Measurements from ENCODE around the gene NEURL1. TPM values are rescaled to one million over a fixed set of nuclear protein-coding genes. Genes with fewer than 3 reads are reported as not detected.

The NEURL1 gene, protein sequence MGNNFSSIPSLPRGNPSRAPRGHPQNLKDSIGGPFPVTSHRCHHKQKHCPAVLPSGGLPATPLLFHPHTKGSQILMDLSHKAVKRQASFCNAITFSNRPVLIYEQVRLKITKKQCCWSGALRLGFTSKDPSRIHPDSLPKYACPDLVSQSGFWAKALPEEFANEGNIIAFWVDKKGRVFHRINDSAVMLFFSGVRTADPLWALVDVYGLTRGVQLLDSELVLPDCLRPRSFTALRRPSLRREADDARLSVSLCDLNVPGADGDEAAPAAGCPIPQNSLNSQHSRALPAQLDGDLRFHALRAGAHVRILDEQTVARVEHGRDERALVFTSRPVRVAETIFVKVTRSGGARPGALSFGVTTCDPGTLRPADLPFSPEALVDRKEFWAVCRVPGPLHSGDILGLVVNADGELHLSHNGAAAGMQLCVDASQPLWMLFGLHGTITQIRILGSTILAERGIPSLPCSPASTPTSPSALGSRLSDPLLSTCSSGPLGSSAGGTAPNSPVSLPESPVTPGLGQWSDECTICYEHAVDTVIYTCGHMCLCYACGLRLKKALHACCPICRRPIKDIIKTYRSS
- total RNA-seq (1 to 10 TPM in 1 of 2 donors, under 1 TPM in 1; 0.50 to 1.1 TPM), total RNA-seq (1.9 to 2.7 reads per million in 2 donors)

DNA sequence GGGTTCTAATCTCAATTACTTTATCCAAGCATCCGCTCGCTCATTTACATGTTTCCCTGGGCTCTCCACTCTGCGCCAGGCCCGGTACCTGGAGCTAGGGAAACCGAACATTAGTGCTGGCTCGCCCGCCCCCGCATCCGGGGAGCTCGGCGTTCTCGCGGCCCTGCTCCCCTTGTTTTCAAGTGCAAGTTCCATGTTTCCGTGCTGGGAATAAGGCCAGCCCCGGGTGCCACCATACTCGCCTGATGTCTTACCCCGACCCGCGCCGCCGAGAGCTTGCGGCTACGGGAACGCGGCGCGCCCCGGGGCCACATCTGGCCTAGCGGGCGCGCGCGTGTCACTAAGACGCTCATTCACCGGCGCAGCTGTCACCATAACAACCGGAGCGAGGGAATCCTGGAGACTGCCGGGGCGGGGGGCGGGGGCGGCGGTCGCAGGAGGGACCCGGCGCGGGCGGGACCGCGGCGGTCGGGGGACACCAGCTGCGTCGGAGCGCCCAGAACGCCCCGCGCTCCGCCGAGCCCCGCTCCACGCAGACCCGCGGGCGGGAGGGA is at the start of gene NEURL1:
NEURL1 (plus strand) TSS at position 344 of the 554 bp plus-strand sequence. CDS start 683 bp downstream, outside the sequence.
- H3K9me3 ChIP-seq (ENCODE audit: control insufficient read depth, low read length, poor library complexity, severe bottlenecking), result no peaks in the 10 kb centered on the region
- peak within 1 kb of the TSS; percentile 90 for H3K4me3 Mint-ChIP-seq
- DNase-seq, result no peak
- H3K27ac Mint-ChIP-seq, result peak within 1 kb of the TSS; percentile 80
- H3K4me1 Mint-ChIP-seq, result peaks cover 20% of the 10 kb centered on the region
- H3K27me3 Mint-ChIP-seq, result peaks cover 50% of the 10 kb centered on the region
- peak; percentile 57 for ATAC-seq
- H3K36me3 Mint-ChIP-seq (ENCODE audit: low read depth), result peaks cover 2% of the 10 kb centered on the region

DNA sequence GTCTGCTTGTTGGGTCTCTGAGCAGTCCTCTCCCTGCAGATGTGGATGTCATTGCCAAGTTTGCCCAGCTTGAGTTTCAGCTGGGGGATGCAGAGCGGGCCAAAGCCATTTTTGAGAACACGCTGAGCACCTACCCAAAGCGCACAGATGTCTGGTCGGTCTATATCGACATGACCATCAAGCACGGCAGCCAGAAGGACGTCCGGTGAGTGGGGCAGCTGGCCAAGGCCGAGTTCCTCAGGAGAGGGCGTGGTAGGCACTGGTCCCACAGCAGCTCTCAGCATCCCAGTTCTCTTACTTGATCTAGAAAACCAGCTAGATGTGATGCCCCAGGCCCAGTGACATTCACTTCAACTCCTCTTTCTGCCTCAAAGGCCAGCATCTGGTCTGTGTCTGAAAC is 49.0 kb upstream of the NEURL1 start:
- Mint-ChIP-seq H3K4me1 (peaks cover 39% of the 10 kb centered on the region), H3K27me3 (no peaks in the 10 kb centered on the region), H3K4me3 (no peak overlapping the region), H3K36me3 (ENCODE audit: low read depth) (peaks cover 17% of the 10 kb centered on the region), H3K27ac (peak overlapping the region; percentile 84)
- DNase-seq (no peak), ATAC-seq (no peak)
- no peaks in the 10 kb centered on the region for H3K9me3 ChIP-seq (ENCODE audit: control insufficient read depth, low read length, poor library complexity, severe bottlenecking)

DNA sequence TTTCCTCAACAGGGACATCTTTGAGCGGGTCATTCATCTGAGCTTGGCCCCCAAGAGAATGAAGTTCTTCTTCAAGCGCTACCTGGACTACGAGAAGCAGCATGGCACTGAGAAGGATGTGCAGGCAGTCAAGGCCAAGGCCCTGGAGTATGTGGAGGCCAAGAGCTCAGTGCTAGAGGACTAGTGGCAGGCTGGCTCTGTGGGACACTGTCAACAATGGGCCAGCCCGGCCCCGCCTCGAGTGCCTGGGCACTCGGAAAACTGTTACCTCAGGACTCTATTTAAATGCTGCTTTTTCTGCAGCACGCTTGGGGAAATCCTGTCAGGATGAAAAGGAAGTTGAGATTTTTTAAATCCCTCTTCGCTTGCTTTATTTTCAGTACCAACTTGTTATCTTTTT is 48.1 kb upstream of the NEURL1 start:
- H3K4me3 Mint-ChIP-seq, result no peak overlapping the region
- peaks cover 21% of the 10 kb centered on the region for H3K36me3 Mint-ChIP-seq (ENCODE audit: low read depth)
- H3K27ac Mint-ChIP-seq, result peak overlapping the region; percentile 84
- H3K27me3 Mint-ChIP-seq, result no peaks in the 10 kb centered on the region
- peaks cover 45% of the 10 kb centered on the region for H3K4me1 Mint-ChIP-seq
- no peaks in the 10 kb centered on the region for H3K9me3 ChIP-seq (ENCODE audit: control insufficient read depth, low read length, poor library complexity, severe bottlenecking)
- DNase-seq (no peak), ATAC-seq (no peak)

DNA sequence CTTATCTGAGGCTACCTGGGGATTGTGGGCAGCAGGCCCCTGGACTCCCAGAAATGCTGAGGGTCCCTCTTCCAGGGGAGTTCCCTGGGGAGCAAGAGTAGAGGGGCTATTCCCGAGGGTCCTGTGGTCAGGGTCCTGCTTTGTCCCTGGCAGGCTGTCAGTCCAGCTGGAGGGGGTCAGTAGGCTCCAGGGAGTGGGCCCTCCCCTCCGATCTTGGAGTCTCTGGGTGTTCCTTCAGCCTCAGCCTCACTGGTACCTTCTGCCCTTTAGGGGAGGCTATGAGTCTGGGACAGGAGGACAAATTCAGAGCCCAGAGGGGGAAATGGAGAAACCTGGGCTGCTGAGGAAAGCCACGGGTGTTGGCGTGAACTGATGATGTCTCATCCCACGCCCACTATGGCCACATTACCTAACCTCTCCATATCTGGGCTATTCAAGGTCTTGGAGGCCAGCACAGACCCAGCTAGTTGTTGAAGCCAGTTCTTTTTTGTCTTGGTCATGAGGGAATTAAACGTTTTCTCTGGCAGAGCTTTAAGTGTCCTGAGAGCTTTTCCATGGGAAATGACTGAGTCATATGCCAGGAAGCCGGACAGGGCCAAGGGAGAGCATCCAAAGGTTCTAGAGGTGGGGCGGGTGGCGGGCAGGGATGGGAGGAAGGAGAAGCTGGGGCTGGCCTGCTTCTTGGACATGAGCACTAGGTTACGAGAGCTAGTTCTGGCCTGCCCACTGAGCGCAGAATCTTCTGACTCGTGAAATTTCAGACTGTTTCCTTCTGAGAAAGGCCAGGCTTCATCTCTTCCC is 47.5 kb upstream of the NEURL1 start:
- H3K36me3 Mint-ChIP-seq (ENCODE audit: low read depth), result peaks cover 21% of the 10 kb centered on the region
- DNase-seq (no peak), ATAC-seq (no peak)
- no peak overlapping the region for H3K4me3 Mint-ChIP-seq
- H3K4me1 Mint-ChIP-seq, result peaks cover 51% of the 10 kb centered on the region
- H3K9me3 ChIP-seq (ENCODE audit: control insufficient read depth, low read length, poor library complexity, severe bottlenecking), result no peaks in the 10 kb centered on the region
- peak overlapping the region; percentile 34 for H3K27ac Mint-ChIP-seq
- H3K27me3 Mint-ChIP-seq, result no peaks in the 10 kb centered on the region

DNA sequence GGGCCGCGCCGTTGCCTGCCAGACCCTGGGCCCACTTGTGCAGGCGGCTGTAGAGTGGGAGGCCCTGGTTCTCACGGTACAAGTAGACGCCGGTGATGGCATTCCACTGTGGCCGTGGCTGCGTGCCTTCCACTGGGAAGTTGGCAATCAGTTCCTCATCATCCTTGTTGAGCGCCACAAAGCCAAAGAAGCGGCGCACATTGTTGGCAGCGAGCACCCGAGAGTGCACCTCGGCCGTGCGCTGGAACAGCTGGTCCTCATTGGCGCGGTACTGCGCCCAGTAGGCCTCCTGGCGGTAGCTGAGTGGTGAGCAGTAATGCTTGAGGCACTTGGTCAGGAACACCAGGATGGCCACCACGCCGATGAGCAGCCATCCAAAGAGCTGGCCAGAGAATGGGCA is 46.3 kb upstream of the NEURL1 start:
- peak overlapping the region; percentile 97 for H3K27ac Mint-ChIP-seq
- H3K4me3 Mint-ChIP-seq, result peak overlapping the region; percentile 41
- ATAC-seq (no peak), DNase-seq (no peak)
- no peaks in the 10 kb centered on the region for H3K9me3 ChIP-seq (ENCODE audit: control insufficient read depth, low read length, poor library complexity, severe bottlenecking)
- no peaks in the 10 kb centered on the region for H3K27me3 Mint-ChIP-seq
- H3K4me1 Mint-ChIP-seq, result peaks cover 55% of the 10 kb centered on the region
- H3K36me3 Mint-ChIP-seq (ENCODE audit: low read depth), result peaks cover 21% of the 10 kb centered on the region

DNA sequence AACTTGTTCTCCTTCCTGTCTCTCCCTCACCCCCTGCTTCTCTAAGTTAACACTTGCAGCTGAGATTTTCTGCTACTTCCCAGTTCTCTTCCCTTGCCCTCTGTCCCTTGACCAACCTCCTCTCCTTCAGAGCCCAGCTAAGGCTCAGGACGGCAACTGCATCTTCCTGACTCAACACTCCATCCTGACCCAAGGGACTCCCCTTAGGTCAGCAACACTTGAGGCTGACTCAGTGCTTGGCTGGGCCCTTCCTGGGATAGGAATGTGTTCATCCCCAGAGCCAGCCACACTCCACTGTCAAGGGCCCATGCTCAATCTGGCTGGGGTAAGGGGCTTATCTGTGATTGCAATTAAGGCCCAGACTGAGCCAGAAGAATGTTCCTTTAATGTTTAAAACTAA is 44.8 kb upstream of the NEURL1 start:
- peaks cover 62% of the 10 kb centered on the region for H3K4me1 Mint-ChIP-seq
- peaks cover 18% of the 10 kb centered on the region for H3K36me3 Mint-ChIP-seq (ENCODE audit: low read depth)
- no peak for ATAC-seq
- H3K9me3 ChIP-seq (ENCODE audit: control insufficient read depth, low read length, poor library complexity, severe bottlenecking), result no peaks in the 10 kb centered on the region
- peak overlapping the region; percentile 97 for H3K27ac Mint-ChIP-seq
- no peak for DNase-seq
- H3K27me3 Mint-ChIP-seq, result no peaks in the 10 kb centered on the region
- H3K4me3 Mint-ChIP-seq, result peak overlapping the region; percentile 95

DNA sequence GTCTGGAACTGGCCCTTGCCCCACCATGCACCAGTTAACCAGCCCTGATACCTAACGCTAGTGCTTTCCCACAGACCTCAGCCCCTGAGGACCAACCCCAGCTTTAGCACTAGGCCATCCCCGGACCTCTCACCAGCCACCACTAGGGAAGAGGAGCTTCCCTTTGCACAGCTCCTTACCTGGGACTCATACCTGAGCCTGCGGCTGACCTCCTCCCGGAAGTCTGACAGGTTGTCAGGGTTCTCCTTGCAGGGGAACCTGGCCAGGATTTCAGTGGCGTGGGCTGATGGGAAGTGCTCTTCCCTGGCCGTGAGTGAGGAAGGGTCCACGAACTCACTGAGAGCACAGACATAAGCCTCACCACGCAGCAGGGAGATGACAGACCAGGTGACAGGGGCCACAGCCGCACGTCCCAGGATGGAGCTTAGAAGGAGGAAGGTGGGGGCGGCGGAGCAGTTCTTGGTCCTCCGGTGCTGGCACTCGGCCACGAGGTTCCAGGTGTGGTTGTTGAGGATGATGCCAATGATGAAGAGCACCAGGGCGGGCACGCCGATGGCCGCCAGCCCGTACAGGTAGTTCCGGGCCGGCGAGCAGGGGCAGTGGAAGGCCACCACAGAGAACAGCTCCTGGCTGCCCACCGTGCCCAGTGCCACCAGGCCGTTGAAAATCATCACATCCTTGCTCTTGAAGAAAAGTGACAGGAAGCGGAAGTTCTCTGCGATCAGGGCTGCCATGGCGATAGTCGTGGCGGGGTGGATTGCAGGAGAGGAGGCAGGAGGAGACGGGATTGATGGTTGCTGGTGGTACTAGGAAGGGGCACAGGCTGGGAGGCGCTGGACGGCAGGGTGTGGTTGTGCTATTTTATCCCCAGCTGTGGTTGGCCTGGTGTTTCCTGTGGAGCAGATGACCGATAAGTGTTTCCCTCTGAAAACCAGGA is 44.0 kb upstream of the NEURL1 start:
- no peak for ATAC-seq
- peak overlapping the region; percentile 97 for H3K27ac Mint-ChIP-seq
- DNase-seq, result no peak

DNA sequence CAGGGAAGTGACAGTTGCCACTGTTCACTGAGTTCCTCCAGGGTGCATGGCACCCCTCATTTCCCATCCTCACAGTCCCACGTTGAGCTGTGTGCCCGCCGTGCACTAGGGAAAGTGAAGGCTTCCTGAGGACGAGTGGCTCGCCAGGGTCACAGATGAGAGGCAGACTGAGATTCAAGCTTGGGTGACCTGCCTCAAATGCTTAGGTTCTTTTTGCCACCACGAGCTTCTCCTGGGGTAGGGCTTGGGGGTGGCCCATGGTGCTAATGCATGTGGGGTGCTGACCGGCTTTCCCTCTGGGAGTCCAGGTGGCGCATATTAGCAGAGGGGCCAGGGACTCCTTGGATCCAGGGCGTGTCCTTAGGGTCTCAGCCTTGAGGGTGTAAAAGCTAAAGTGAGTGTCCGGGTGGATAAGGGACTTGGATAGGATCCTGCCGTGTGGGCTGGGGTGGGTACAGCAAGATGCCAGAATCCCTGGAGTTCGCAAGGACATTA is 43.3 kb upstream of the NEURL1 start:
- H3K4me1 Mint-ChIP-seq, result peaks cover 61% of the 10 kb centered on the region
- peak overlapping the region; percentile 97 for H3K27ac Mint-ChIP-seq
- H3K36me3 Mint-ChIP-seq (ENCODE audit: low read depth), result peaks cover 17% of the 10 kb centered on the region
- no peaks in the 10 kb centered on the region for H3K27me3 Mint-ChIP-seq
- DNase-seq, result no peak
- no peak for ATAC-seq
- peak overlapping the region; percentile 95 for H3K4me3 Mint-ChIP-seq
- H3K9me3 ChIP-seq (ENCODE audit: control insufficient read depth, low read length, poor library complexity, severe bottlenecking), result no peaks in the 10 kb centered on the region

More for the DNA sequence above, 44.0 kb upstream of the NEURL1 start:
- H3K4me1 Mint-ChIP-seq, result peaks cover 62% of the 10 kb centered on the region
- H3K27me3 Mint-ChIP-seq, result no peaks in the 10 kb centered on the region
- no peaks in the 10 kb centered on the region for H3K9me3 ChIP-seq (ENCODE audit: control insufficient read depth, low read length, poor library complexity, severe bottlenecking)
- H3K36me3 Mint-ChIP-seq (ENCODE audit: low read depth), result peaks cover 17% of the 10 kb centered on the region
- peak overlapping the region; percentile 95 for H3K4me3 Mint-ChIP-seq

DNA sequence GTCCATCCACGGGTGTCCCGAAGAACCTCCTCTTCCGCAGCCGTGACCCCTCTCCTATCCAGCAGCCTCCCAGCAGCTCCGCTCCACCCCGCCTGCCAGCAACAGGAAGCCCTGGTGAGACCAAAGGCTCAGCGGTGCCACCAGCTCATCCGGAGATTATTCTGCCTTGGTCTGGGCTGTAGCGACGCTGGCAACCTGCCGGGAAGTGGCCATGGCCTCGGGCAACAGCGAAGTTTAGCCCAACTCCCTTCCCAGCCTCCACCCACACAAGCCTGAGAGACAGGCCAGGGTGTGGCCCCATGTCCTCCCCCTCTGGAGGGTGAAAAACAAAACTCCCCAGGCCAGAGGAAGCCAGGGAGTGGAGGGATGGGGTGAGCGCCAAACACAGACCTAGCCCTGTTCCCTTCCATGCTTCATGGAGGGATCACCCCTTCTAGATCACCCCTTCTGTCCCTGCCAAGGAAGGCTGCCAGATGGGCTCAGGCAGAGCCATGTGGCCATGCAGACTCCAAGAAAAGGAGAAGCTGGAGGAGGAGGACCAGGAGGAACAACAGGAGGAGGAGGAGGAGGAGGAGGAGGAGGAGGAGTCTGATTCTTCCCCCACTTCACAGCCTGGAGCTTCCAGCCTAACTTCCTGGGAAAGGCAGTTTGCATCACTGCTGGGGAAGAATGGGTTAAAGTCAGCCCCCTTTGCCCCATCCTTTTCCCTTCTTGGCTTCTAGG is 42.3 kb upstream of the NEURL1 start:
- Mint-ChIP-seq H3K4me1 (peaks cover 59% of the 10 kb centered on the region), H3K27me3 (no peaks in the 10 kb centered on the region), H3K27ac (peak overlapping the region; percentile 97), H3K4me3 (peak overlapping the region; percentile 95), H3K36me3 (ENCODE audit: low read depth) (peaks cover 17% of the 10 kb centered on the region)
- peak; percentile 80 for ATAC-seq
- DNase-seq, result peak; percentile 27 to 39 (median 31)
- no peaks in the 10 kb centered on the region for H3K9me3 ChIP-seq (ENCODE audit: control insufficient read depth, low read length, poor library complexity, severe bottlenecking)

DNA sequence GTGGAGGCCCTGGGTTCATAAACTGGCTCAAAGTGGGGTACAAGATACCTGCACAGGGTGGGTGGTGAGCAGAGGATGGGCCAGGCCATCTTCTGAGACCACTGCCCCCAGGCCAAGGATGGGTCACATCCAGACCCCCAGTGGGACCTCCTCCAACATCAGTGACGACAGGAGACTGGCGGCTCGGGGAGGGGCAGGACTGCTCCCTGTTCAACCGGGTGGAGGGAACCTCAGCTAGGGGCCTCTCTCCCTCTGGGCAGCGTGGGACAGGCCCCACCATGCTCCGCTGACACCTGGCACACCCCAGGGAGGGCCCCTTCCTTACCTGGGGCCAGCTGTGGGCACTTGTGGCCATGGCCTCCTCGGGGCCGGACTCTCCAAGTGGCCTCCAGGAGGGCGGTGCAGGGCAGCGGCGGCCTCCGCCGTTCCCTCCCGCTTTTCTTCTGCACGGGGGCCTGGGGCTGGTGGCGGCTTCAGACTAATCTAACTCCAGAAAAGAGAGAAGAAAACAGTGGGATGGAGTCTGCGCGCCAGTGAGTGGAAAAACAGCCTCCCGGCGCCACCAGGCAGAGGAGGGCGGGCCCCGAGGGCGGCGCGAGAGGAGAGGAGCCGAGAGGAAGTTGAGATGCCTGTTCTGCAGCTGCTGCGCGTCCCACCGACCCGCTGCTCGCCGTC is 41.5 kb upstream of the NEURL1 start, which contains the start of gene CALHM2:
CALHM2 (minus strand) TSS at position 540 of the 675 bp plus-strand sequence. CDS start 2,429 bp downstream, outside the sequence.
- peak within 1 kb of the TSS; percentile 95 for H3K4me3 Mint-ChIP-seq
- DNase-seq, result peak in 2 of 3 donors; percentile 34 to 37

More for the DNA sequence above, 41.5 kb upstream of the NEURL1 start, which contains the start of gene CALHM2:
- H3K4me1 Mint-ChIP-seq, result peaks cover 55% of the 10 kb centered on the region
- H3K27me3 Mint-ChIP-seq, result no peaks in the 10 kb centered on the region
- peak; percentile 72 for ATAC-seq
- peak within 1 kb of the TSS; percentile 97 for H3K27ac Mint-ChIP-seq
- H3K9me3 ChIP-seq (ENCODE audit: control insufficient read depth, low read length, poor library complexity, severe bottlenecking), result no peaks in the 10 kb centered on the region
- peaks cover 17% of the 10 kb centered on the region for H3K36me3 Mint-ChIP-seq (ENCODE audit: low read depth)
